ENCODE results near the gene LTO1.
A peak's percentile ranks its signal among the peaks of the same experiment; 100 is the strongest.

LTO1 gene, protein sequence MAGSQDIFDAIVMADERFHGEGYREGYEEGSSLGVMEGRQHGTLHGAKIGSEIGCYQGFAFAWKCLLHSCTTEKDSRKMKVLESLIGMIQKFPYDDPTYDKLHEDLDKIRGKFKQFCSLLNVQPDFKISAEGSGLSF

DNA sequence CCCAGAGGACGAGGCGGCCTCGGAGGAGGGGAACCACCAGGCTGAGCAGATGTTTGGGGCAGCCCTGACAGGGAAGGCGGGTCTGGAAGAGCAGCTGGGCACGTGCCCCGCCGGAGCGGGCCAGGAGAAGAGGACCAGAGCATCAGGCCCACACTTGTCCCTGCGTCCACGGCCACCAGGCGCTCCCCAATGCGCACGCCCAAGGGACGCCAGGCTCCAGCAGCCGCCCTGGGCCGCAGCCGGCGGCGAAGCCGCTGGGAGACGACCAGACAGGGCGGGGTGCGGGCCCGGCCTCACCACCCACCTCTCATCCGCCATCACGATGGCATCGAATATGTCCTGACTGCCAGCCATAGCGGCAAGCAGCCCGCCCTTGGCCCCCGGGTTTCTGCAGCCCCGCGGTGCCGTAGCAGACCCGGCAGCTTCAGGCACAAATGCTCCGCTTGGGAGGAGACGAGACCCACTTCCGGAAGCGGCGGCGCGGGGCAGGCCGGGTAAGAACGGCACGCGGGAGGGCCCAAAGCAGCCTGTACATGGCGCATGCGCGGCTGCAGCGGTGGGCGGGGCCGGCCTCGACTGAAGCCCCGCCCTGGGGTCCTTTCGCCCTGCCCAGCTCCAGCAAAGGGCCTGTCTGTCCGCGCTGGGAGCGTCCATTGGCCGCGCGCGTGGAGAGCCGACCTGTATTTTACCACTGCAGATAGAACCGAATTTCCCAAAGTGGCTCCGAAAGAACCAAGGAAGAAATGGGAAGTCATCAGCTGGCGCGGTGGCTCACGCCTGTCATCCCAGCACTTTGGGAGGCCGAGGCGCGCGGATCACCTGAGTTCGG, at the start of gene LTO1:
TSS of gene LTO1 (minus strand) at position 468 of the 829 bp plus-strand sequence. CDS start at position 354, 114 bp downstream.
- peak; percentile 98 for DNase-seq
- peak; percentile 94 for ATAC-seq

DNA sequence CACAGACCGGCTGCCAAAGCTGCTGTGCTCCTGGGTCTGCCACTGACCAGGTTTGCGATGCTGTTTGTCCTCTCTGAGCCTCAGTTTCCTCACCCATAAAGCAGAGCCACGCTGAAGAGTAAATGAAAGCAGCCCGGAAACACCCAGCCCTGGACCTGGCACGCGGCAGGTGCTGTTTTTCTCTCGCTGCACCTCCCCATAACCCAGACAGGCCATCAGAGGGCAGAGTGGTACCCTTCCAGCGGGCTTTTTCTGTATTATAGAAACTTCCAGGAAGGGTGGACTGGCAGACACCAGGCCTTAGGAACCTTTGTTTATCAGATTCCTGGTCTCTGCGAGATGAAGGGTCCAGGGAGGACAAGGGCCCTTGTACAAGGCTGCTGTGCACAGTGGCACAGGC, 46.6 kb upstream of the LTO1 start:
- DNase-seq (no peak), ATAC-seq (no peak)

DNA sequence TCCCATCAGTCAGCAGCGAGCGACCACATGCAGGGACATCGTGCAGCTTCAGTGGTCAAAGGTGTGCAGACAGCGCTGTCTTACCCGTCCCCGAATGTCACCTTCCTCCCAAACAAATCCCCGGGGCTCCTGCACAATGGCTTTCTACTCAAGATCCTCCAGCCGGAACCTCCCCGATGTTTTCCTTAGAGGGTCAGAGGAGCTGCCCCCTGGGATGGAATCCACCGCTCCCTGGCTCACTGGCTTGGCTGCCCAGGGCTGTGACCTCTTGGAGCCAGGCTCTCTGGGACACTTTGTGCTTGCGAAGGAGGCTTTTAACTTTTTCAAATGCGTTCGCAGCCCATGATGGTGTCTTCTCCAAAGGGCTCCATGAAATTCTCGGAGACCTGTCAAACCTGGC, 46.0 kb upstream of the LTO1 start:
- DNase-seq = no peak

DNA sequence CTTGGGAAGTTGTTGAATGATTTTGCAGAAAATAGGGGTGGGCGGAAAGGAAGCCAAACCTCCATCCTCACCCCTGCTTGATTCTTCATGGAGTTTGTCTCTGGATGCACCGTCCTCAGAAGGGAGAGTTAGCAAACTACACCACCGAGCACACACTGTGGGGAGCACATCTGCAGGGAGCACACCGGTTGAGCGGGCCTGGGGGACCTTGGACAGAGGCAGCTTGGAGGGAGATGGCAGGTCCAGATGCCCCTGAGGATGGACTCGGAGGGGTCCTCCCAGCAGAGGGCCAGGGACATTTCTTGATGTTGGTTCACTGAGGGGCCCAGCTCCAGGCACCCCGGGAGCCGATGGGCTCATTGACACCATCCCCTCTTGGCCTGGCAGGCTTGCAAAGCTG, 43.8 kb upstream of the LTO1 start:
- DNase-seq = no peak
- no peak for ATAC-seq

More for the DNA sequence above, 46.0 kb upstream of the LTO1 start:
- ATAC-seq = no peak

DNA sequence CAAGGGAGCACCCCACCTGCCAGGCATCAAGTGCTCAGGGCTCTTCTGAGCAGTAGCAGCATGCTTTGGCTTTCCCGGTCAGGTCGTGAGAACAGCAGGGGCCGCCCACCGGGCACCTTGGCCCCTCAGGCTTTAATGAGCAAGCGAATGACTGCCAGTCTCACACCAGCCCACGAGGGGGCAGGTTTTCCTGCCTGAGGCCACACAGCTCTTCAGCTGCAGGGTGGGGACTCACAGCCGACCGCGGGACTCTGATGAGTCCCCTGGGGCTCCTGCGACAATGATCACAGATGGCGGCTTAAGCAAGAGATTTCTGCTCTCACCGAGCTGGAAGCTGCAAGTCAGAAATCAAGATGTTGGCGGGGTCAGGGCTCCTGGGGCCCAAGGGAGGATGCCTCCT, 43.0 kb upstream of the LTO1 start:
- peak; percentile 42 for ATAC-seq
- peak; percentile 42 for DNase-seq

DNA sequence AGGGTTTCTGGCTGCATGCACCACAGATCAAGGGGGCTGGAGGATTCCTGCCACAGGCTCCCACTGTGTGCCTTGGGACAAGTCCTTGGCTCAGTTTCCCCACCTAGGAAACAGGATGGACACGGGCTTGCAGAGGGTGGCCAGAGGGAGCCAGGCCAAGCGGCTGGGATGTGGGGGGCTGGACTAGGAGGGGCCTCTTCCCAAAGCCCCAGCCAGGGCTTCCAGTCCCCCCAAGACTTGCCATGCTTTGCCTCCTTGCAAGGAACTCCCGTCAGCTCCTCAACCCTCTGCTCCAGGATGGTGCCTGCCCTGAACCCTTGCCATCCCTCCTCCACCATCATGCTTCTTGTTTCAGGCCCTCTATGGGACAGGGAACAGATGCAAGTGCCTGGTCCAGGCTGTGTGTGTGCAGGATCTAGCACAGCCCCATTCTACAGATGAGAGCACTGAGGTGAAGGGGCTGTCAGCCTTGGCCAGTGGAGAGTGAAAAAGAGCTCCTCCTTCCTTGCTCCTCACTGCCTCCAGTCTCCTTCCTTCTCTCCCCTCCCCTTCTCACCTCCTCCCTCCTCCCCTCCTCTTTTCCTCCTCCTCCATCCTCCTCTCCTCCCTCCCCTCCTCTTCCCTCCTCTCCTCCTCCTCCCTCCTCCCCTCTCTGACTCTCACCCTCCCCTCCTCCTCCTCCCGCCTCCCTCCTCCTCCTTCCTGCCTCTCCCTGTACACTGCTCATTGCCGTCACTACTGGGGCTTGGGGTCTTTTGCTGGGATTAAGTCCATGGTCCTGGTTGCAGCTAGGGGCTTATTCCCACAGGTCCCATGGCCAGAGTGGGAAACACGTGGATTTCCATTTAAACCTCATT, 42.0 kb upstream of the LTO1 start:
- ATAC-seq (no peak), DNase-seq (no peak)

DNA sequence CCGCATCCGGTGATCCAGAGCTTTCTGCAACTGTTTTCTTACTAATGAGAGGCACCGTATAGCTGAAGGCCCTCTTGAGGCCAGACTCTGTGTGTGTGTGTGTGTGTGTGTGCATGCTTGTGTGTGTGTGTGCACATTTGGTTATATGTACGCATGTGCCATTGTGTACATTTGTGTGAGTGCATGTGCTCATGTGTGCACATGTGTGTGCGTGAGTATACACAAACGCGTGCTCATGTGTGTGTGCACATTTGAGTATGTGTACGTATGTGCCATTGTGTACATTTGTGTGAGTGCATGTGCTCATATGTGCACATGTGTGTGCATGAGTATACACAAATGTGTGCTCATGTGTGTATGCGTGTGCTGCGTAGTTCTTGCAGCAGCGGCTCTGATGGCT, 40.9 kb upstream of the LTO1 start:
- no peak for DNase-seq
- no peak for ATAC-seq

DNA sequence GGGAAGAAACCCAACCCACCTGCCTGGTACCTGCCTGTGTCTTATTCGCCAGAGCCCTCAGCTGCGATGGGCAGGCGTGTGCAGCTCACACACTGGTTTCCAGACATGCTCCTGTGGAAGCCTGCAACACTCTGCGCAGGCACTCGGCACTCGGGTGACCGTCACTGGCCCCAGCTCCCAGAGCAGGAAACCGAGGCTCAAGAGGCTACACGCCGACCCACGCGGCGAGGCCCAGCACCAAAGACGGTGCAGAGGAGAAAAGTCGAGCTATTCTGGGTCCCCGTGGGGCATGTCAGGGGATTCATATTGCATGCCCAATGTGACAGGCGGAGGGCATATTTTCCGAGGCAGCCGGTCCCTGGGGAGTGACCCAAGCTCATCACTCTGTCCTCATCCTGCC, 40.3 kb upstream of the LTO1 start:
- DNase-seq = no peak
- ATAC-seq = no peak

DNA sequence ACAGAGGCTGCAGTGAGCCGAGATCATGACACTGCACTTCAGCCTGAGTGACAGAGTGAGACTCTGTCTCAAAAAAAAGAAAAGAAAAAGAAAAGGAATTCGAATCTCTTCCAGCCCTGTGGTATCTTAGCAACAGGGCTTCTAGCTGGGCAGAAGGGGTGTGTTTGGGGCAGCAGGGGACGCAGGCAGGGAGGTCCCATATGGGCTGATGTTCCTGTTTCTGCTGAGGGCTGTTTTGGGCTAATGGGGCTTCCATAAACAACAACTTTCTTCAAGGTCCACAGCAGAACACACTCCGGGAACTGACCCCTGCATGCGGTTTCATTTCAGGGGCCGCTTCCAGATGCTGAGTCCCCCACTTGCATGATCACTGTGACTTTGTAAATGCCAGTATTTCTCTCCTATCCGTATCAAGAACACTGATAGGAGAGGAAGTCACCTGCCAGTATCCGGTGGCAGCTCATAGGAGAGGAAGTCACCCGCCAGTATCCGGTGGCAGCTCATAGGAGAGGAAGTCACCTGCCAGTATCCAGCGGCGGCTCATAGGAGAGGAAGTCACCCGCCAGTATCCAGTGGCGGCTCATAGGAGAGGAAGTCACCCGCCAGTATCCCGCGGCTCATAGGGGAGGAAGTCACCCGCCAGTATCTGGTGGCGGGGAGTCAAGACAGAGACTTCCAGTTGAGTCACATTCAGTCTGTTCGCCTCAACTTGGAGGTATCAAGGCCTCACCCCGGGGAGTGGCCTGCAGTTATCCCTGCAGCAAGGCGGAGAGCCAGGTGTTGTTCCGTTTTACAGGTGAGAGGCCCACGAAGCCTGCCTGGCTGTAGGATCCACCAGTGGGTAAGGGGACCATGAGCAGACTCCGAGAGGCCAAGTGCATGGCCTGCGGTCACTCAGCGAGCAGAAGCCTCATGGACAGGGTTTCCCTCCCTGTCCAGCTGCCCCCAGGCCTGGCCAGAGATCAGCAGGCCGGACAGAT, 37.0 kb upstream of the LTO1 start:
- DNase-seq (no peak), ATAC-seq (no peak)

DNA sequence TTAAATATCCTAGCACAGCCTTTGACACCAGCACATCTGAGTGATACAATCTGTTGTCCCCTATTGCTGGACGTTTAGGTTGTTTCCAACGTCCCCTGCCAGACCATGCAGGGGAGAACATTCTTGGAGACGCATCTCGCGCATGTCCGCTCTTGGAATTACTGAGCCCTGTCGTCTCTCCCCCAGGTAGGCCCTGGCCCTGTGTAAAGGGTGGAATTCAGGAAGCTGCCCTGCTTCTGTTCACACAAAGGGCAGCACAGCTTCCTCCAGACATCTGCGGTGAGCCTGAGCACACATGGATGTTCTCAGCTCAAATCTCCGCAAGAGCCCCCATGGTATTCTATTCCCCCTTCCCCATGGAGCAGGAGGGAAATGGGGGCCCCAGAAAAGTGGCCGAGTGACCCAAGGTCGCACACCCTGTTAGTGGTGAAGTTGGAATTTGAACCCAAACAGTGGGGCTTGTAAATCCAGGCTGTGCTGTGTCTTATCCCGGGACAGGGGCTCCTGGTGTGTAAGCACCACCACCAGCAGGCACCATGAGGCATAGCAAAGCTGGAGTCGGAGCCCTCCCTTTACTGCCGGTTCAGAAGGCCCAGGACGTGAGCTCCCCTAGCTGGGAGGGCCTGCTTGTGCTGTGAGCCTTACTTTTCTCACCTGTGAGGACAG, 33.7 kb upstream of the LTO1 start:
- ATAC-seq (no peak), DNase-seq (no peak)

DNA sequence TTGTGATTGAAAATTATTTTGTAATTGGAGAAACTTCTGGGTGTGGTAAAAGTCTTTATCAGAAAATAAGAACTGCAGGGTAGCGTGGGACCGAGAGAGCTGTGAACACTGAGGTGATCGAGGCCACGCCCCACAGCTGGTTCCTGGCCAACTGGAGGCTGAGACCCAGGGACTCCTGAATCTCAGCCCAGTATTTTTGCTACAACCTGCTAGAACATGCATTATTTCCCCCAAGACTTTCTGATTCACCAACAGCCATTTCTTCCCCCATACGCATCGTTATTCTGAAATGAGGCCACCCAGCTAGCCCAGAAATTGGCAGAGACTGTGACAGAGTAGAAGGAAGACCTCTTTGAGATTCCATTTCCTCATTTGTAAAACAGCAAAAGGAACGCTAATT, 32.0 kb upstream of the LTO1 start:
- ATAC-seq = no peak

DNA sequence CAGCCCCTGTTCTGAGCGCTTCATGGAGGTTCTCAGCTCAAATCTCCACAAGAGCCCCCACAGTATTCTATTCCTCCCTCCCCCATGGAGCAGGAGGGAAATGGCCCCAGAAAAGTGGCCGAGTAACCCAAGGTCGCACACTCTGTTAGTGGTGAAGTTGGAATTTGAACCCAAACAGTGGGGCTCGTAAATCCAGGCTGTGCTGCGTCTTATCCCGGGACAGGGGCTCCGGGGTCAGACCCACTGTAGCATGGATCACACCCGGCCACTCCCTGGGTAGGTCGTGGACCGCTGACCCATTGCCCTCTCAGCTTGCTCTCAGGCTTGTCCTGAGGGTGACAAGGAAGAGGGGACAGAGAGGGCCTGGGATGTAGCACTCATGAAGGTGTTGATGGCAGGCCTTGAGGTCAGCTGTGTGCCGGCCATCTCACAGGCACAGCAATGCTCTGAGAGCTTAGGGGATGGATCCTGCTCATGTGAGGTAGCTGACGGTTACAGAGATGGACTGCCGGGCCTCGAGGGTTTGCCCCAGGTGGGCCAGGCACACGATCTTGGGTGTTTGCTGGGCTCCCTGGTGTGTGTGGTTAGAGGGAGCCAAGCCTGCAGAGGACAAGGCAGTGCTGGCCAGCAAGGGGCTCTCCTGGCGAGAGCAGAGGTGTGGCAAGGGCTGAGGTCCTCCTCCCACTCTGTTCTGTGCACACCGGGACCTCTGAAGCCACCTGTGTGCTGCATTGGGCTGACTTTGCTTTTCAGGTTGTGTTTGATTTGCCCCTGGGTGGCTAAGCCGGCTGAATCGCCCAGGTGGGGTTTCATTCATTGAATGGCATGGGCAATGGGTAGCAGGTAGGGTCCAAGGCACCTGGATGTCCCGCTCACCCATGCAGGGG, 31.0 kb upstream of the LTO1 start:
- ATAC-seq = no peak
- no peak for DNase-seq

More for the DNA sequence above, 32.0 kb upstream of the LTO1 start:
- DNase-seq = no peak

DNA sequence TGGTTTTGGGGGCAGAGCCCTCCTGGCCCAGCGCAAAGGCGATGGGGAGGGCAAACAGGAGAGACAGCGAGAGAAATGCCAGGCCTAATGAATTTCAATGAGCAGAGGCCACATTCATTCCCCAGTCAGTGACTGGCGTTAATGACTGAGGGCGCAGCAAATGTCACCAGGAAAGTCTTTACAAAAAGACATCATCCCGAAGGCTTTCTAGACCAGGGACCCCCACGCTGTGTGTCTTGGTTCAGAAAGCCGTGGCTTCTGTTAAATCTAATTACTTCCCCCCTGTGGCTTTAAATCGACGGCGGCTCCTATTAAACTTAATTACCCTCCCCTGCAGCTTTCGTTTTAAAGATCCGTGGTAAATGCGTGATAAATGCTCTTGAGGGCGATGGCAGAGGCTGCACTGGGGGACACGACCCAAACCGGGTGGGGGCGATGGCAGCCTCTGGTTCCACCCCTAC, 30.2 kb upstream of the LTO1 start:
- no peak for ATAC-seq
- no peak for DNase-seq

DNA sequence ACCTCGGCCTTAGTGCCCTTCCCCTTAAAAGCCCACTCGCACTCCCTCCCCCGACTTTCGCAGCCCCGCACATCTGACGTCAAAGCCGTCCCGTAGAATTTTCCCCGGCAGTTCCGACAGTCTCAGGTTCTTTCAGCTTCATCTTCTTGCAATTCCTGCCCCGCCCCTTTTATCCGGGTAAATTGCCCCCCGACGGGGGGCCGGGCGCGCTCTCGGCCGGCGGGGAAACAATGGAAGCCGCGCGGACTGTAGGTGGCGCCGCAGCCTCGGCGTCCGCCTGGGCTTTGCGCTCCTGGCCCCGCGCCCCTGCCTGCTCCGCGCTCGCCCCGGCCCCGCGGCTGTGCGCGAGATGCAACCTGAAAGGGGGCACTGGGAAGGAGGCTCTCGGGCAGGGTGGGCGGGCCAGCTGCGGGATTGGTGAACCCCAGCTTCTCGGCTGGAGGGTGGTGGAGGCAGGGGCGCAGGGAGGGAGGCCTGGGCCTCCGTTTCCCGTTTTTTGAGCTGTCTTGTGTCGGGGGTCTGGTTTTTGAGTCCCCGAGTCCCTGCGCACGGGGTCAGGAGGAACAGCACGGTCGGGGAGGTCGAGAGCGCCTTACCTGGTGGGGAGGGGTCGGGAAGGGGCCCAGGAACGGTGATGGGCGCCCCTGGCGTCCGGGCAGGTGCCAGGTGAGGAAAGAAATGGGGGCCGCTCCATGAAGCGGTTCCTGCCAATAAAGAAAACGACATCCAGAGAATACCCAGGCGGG, 29.5 kb upstream of the LTO1 start:
- ATAC-seq = no peak

DNA sequence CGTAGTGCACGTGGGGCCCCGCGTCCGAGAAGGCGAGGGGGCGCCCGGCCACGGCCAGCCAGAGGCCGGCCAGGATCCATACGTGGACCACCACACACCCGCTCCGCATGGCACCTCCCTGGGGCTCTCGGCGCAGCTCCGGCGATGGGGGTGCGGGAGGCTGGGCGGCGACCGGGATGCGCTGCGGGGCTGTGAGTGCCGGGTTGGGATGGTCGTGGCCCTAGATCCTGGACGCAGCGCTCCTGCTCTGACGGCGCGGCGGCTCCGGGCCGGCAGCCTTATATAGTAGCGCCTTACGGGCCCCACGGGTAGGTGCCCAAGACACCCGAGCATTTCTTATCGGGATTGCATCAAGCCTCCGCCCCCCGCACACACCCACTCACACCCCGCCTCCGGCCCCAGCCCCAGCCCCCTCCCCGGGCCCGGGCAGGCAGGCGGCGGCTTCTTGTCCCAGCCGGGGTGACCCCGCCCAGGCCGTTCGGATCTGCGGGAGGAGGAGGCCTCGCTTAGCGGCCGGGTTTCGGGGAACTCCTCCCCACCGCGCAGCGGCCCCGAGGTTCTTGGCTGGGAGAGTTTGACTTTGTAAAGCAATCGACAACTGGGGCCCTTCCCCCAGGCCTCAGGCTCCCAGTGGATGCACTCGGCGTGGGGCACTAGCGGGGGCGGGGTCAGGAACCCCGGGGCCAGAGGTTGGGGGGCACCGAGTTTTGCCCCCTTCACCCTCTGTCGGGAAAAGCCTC, 28.8 kb upstream of the LTO1 start, which contains the start of gene FGF19:
TSS of gene FGF19 (minus strand) at position 255 of the 740 bp plus-strand sequence. CDS start at position 109, 146 bp downstream.
- DNase-seq = no peak
- ATAC-seq = no peak

More for the DNA sequence above, 29.5 kb upstream of the LTO1 start:
- DNase-seq = peak; percentile 37

DNA sequence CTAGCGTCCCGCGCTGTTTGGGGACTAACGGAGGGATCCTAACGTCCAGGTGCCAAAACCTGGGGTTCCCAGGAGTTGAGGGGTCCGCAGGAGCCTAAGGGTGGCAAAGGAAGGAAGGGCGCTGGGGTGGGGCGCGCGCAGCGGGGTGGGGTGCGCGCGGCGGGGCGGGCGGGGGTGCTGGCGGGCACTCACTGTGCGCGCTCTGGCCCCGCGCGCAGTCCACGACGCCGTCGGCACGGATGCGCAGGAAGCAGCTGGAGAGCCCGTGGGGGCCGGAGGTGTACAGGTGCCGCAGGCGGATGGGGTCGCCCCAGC, 28.3 kb upstream of the LTO1 start:
- DNase-seq (no peak), ATAC-seq (no peak)

DNA sequence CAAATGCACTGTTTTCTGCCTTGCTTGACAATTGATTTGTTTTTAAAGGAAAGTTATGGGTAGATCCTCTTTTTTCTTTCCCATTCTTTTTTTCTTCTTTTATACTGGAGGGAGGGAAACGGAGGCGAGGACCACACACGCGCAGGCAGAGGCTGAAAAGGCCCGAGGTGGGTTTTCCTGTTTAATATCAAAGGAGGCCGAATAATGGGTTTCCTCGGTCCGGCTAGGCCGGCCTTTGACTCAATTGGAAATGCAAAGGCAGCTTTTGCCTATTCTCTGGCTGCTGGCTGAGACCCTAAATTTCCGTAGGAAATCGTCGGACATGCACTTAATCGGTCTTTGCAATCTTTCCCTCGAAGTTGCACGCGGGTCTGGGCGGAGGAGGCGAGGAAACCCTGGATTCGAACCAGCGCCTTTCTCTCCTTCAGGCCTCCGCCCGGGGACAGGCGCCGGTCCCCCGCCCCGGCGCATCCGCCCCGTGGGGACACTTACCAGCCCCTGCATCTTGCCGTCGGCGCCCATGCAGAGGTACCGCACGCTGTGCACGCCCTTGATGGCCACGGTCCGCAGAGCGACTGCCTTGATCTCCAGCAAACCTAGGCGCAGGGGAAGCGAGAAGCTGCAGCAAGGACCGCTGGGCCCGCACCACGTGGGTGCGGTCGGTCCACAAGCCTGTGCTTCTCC, 27.8 kb upstream of the LTO1 start:
- ATAC-seq (no peak), DNase-seq (no peak)

DNA sequence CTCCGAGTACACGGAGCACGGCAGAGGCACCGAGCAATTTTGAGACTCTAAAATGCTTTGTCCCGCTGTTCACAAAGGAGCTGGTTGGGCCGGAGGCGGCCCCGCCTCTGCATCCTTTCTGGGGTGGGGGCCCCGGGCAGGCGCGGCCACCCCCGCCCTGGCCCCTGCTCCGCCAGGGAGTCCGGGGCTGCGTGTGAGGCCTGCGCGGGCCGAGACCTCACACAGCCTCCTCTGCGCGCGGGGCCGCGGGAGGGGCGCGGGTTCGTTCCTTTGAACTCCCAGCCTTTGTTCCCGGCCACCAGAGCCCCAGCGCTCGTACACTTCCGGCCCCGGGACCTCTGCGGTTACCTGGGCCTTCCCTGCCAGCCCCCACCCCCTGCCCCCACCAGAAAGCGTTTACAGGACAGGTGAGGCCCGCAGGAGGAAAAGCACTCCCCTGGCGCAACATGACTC, 27.1 kb upstream of the LTO1 start:
- no peak for ATAC-seq
- DNase-seq = no peak

Data from stimulated activated naive CD8-positive, alpha-beta T cell treated with anti-CD3 and anti-CD28 coated beads, Interleukin-15, Interleukin-2, amounts not matched to agents 100 U/mL and 50 U/mL, for 24 hours (primary cell).